GM10847 (cell line): ENCODE results near the gene MIA3.

Source experiments
- POLR2A ChIP-seq: IDR thresholded peaks from 2 replicates; pipeline ENCODE4 v1.6.1; 2011; ENCODE audit not compliant: insufficient read length; ENCODE audit errors: extremely low read depth

MIA3 gene

GRCh38 chr1:222613627-222614026, 4.3 kb upstream of the MIA3 start:
- TF ChIP-seq POLR2A: no peak

- TF ChIP-seq POLR2A: no peak
Measured at GRCh38 chr1:222616525-222616924, 1.4 kb upstream of the MIA3 start.

GRCh38 chr1:222617367-222617951, 438 bp upstream of the MIA3 start:
- TF ChIP-seq POLR2A: no peak

- no peak for TF ChIP-seq POLR2A
Measured at GRCh38 chr1:222618880-222619596, 1.1 kb downstream of the MIA3 start.

- TF ChIP-seq POLR2A: no peak
Measured at GRCh38 chr1:222620566-222620965, 2.7 kb downstream of the MIA3 start.

- TF ChIP-seq POLR2A: no peak
Measured at GRCh38 chr1:222622765-222623164, 4.9 kb downstream of the MIA3 start.

GRCh38 chr1:222623458-222623857, 5.6 kb downstream of the MIA3 start:
- no peak for TF ChIP-seq POLR2A

GRCh38 chr1:222624214-222624613, 6.3 kb downstream of the MIA3 start:
- TF ChIP-seq POLR2A: no peak

- no peak for TF ChIP-seq POLR2A
Measured at GRCh38 chr1:222627232-222627631, 9.3 kb downstream of the MIA3 start.

- TF ChIP-seq POLR2A: no peak
Measured at GRCh38 chr1:222629921-222630535, 12.1 kb downstream of the MIA3 start.

- no peak for TF ChIP-seq POLR2A
Measured at GRCh38 chr1:222631611-222632208, 13.8 kb downstream of the MIA3 start.

GRCh38 chr1:222632749-222633148, 14.9 kb downstream of the MIA3 start:
- TF ChIP-seq POLR2A: no peak

GRCh38 chr1:222634180-222635013, 16.5 kb downstream of the MIA3 start:
- no peak for TF ChIP-seq POLR2A

- no peak for TF ChIP-seq POLR2A
Measured at GRCh38 chr1:222641269-222641948, 23.5 kb downstream of the MIA3 start.

- TF ChIP-seq POLR2A: no peak
Measured at GRCh38 chr1:222642468-222642867, 24.6 kb downstream of the MIA3 start.
